ENCODE results near the gene IGF2R. TPM values are rescaled to one million over a fixed set of nuclear protein-coding genes. Genes with fewer than 3 reads are reported as not detected.

Gene IGF2R
- total and polyA plus RNA-seq, 2 of the 13 experiments (the other 11 are each of a cell fraction or from before 2014, with no cell fraction given) = 38.3 to 70.0 TPM

DNA sequence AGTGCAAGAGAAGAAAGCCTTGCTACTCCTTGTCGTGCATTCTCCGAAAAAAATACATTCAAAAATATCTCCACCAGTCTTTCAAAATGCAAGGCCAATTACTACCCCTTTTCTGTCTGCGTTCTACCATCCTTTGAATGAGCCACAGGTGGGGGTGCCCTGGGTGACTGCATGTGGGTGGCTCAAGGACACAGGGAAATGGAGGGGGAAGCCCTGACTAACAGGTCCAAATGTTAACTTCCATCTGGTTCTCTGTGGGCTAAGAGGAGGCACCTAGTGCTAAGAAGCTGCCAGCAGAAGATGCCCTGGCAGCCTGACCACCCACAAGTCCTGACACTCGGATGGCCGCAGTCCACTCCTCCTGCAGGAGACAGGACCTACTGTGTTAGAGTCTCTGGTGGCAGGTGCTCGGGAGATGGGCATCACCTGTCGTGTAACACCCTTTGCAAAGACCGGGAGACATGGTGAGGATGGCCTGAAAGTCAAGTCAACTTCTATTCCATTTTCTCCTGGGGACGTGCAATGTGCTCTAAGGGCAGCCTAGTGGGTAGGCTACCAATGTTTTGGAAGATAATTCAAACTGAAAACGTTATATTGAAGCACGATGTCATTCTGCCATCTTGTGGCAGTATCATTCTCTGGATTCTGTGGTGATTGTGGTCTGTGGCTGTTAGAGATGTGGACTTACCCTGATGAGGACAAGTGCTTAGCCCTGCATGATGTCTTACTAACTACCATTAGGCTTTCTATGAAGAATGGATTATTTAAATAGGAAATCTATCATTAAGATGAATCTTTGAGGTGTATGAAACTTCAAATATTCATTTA lies 27.4 kb upstream of the IGF2R start (continued):
- TF ChIP-seq, protein P1, sequence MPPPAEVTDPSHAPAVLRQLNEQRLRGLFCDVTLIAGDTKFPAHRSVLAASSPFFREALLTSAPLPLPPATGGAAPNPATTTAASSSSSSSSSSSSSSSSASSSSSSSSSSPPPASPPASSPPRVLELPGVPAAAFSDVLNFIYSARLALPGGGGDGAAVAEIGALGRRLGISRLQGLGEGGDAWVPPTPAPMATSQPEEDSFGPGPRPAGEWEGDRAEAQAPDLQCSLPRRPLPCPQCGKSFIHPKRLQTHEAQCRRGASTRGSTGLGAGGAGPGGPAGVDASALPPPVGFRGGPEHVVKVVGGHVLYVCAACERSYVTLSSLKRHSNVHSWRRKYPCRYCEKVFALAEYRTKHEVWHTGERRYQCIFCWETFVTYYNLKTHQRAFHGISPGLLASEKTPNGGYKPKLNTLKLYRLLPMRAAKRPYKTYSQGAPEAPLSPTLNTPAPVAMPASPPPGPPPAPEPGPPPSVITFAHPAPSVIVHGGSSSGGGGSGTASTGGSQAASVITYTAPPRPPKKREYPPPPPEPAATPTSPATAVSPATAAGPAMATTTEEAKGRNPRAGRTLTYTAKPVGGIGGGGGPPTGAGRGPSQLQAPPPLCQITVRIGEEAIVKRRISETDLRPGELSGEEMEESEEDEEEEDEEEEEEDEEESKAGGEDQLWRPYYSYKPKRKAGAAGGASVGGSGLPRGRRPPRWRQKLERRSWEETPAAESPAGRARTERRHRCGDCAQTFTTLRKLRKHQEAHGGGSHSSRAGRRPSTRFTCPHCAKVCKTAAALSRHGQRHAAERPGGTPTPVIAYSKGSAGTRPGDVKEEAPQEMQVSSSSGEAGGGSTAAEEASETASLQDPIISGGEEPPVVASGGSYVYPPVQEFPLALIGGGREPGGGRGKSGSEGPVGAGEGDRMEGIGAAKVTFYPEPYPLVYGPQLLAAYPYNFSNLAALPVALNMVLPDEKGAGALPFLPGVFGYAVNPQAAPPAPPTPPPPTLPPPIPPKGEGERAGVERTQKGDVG (CRISPR knock-in tag; IDR thresholded peaks at IDR 0.05; ENCODE audit: borderline replicate concordance) = no peak
- TF ChIP-seq, protein P2, sequence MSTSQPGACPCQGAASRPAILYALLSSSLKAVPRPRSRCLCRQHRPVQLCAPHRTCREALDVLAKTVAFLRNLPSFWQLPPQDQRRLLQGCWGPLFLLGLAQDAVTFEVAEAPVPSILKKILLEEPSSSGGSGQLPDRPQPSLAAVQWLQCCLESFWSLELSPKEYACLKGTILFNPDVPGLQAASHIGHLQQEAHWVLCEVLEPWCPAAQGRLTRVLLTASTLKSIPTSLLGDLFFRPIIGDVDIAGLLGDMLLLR (CRISPR knock-in tag; IDR thresholded peaks at IDR 0.05) = 0 out of 2 replicates have a peak, but pooled peaks have one; percentile 40
- TF ChIP-seq NR1H2 (CRISPR knock-in tag; IDR thresholded peaks at IDR 0.05; ENCODE audit: borderline replicate concordance, low read depth) (no peak), ZNF232 (CRISPR knock-in tag; IDR thresholded peaks at IDR 0.05; ENCODE audit: borderline replicate concordance) (no peak), RAD21 (CRISPR knock-in tag; IDR thresholded peaks at IDR 0.05) (peak; percentile 61; the same call in 1 of the 2 replicates), IKZF1 (IDR thresholded peaks at IDR 0.05) (no peak), HES4 (CRISPR knock-in tag; IDR thresholded peaks at IDR 0.05; ENCODE audit: borderline replicate concordance) (no peak), PAWR (CRISPR knock-in tag; IDR thresholded peaks at IDR 0.05; ENCODE audit: borderline replicate concordance) (no peak), PCBP2 (optimal IDR thresholded peaks at IDR 0.05; ENCODE audit: low read depth, low read length, poor library complexity, severe bottlenecking) (no peak), SMC3 (IDR thresholded peaks at IDR 0.05; ENCODE audit: low read length) (peak; percentile 79), RARG (CRISPR knock-in tag; IDR thresholded peaks at IDR 0.05; ENCODE audit: low read depth) (no peak)
- TF ChIP-seq, protein P3, sequence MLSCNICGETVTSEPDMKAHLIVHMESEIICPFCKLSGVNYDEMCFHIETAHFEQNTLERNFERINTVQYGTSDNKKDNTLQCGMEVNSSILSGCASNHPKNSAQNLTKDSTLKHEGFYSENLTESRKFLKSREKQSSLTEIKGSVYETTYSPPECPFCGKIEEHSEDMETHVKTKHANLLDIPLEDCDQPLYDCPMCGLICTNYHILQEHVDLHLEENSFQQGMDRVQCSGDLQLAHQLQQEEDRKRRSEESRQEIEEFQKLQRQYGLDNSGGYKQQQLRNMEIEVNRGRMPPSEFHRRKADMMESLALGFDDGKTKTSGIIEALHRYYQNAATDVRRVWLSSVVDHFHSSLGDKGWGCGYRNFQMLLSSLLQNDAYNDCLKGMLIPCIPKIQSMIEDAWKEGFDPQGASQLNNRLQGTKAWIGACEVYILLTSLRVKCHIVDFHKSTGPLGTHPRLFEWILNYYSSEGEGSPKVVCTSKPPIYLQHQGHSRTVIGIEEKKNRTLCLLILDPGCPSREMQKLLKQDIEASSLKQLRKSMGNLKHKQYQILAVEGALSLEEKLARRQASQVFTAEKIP (CRISPR knock-in tag; IDR thresholded peaks at IDR 0.05; ENCODE audit: borderline replicate concordance) = no peak
- TF ChIP-seq, protein P4, sequence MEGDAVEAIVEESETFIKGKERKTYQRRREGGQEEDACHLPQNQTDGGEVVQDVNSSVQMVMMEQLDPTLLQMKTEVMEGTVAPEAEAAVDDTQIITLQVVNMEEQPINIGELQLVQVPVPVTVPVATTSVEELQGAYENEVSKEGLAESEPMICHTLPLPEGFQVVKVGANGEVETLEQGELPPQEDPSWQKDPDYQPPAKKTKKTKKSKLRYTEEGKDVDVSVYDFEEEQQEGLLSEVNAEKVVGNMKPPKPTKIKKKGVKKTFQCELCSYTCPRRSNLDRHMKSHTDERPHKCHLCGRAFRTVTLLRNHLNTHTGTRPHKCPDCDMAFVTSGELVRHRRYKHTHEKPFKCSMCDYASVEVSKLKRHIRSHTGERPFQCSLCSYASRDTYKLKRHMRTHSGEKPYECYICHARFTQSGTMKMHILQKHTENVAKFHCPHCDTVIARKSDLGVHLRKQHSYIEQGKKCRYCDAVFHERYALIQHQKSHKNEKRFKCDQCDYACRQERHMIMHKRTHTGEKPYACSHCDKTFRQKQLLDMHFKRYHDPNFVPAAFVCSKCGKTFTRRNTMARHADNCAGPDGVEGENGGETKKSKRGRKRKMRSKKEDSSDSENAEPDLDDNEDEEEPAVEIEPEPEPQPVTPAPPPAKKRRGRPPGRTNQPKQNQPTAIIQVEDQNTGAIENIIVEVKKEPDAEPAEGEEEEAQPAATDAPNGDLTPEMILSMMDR (CRISPR knock-in tag; IDR thresholded peaks at IDR 0.05) = peak; percentile 80
- TF ChIP-seq, protein P5, sequence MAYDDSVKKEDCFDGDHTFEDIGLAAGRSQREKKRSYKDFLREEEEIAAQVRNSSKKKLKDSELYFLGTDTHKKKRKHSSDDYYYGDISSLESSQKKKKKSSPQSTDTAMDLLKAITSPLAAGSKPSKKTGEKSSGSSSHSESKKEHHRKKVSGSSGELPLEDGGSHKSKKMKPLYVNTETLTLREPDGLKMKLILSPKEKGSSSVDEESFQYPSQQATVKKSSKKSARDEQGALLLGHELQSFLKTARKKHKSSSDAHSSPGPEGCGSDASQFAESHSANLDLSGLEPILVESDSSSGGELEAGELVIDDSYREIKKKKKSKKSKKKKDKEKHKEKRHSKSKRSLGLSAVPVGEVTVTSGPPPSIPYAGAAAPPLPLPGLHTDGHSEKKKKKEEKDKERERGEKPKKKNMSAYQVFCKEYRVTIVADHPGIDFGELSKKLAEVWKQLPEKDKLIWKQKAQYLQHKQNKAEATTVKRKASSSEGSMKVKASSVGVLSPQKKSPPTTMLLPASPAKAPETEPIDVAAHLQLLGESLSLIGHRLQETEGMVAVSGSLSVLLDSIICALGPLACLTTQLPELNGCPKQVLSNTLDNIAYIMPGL (CRISPR knock-in tag; IDR thresholded peaks at IDR 0.05; ENCODE audit: borderline replicate concordance in 1 of 2, low read depth in 1 of 2) = no peak

Measured in HepG2 (cell line).